ENCODE data around the gene CRKL. TPM values are rescaled to one million over a fixed set of nuclear protein-coding genes. Genes with fewer than 3 reads are reported as not detected.

Gene CRKL
- polyA plus RNA-seq, 5 donors = 57.1 to 68.3 (median 60.3) TPM

GRCh38 chr22:20994902-20995241 is 77.7 kb downstream of the CRKL start:
- DNase-seq = no peak

GRCh38 chr22:20995329-20996030 is 78.3 kb downstream of the CRKL start:
- no peak for DNase-seq

GRCh38 chr22:20996031-20996410 is 78.8 kb downstream of the CRKL start:
- no peak for DNase-seq

- no peak for DNase-seq
Observed at GRCh38 chr22:20996598-20997535, 79.7 kb downstream of the CRKL start.

- no peak for DNase-seq
Observed at GRCh38 chr22:20997536-20998257, 80.5 kb downstream of the CRKL start.

- no peak for DNase-seq
Observed at GRCh38 chr22:20998411-20999336, 81.5 kb downstream of the CRKL start.

GRCh38 chr22:20999350-21000206 is 82.4 kb downstream of the CRKL start:
- no peak for DNase-seq

- DNase-seq = no peak
Observed at GRCh38 chr22:21000207-21000986, 83.2 kb downstream of the CRKL start.

- DNase-seq = no peak
Observed at GRCh38 chr22:21000987-21001600, 83.9 kb downstream of the CRKL start.

- DNase-seq = peak; percentile 97 to 99
Observed at GRCh38 chr22:21001601-21002325, 84.6 kb downstream of the CRKL start, which contains the start of gene THAP7. TSS of gene THAP7 (minus strand) at chr22:21002118. CDS start at chr22:21001911, 207 bp downstream.

Other genes with a start within 250 kb of the CRKL start
- gene SERPIND1, start 143.3 kb upstream of the CRKL start, polyA plus RNA-seq (ENCODE audit: insufficient read depth in 1 of 5, insufficient read length in 5 of 5, low replicate concordance in 1 of 5) = 1 to 10 TPM in 1 of 5 donors, under 1 TPM in 4; 0.08 to 2.4 (median 0.20) TPM
- 10 to 100 TPM; 46.5 to 73.7 (median 72.2) TPM for gene PI4KA, start 58.6 kb upstream of the CRKL start, polyA plus RNA-seq (ENCODE audit: insufficient read depth in 1 of 5, insufficient read length in 5 of 5, low replicate concordance in 1 of 5)
- gene SNAP29, start 58.4 kb upstream of the CRKL start, polyA plus RNA-seq (ENCODE audit: insufficient read depth in 1 of 5, insufficient read length in 5 of 5, low replicate concordance in 1 of 5) = 10 to 100 TPM; 27.8 to 39.9 (median 28.8) TPM
- 1 to 10 TPM in 1 of 5 donors, under 1 TPM in 4; 0.50 to 1.1 (median 0.76) TPM for gene AIFM3, start 49.8 kb downstream of the CRKL start, polyA plus RNA-seq (ENCODE audit: insufficient read depth in 1 of 5, insufficient read length in 5 of 5, low replicate concordance in 1 of 5)
- gene LZTR1, start 64.9 kb downstream of the CRKL start, polyA plus RNA-seq (ENCODE audit: insufficient read depth in 1 of 5, insufficient read length in 5 of 5, low replicate concordance in 1 of 5) = 10 to 100 TPM; 43.4 to 67.5 (median 55.6) TPM
- gene THAP7, start 84.7 kb downstream of the CRKL start, polyA plus RNA-seq (ENCODE audit: insufficient read depth in 1 of 5, insufficient read length in 5 of 5, low replicate concordance in 1 of 5) = 10 to 100 TPM; 14.7 to 30.0 (median 19.2) TPM
- gene P2RX6, start 97.8 kb downstream of the CRKL start, polyA plus RNA-seq (ENCODE audit: insufficient read depth in 1 of 5, insufficient read length in 5 of 5, low replicate concordance in 1 of 5) = 1 to 10 TPM in 4 of 5 donors, under 1 TPM in 1; 0.95 to 3.4 (median 1.8) TPM
- under 1 TPM; 0.18 to 0.78 (median 0.46) TPM for gene SLC7A4, start 115.2 kb downstream of the CRKL start, polyA plus RNA-seq (ENCODE audit: insufficient read depth in 1 of 5, insufficient read length in 5 of 5, low replicate concordance in 1 of 5)
- 1 to 10 TPM in 4 of 5 donors, under 1 TPM in 1; 0.25 to 2.4 (median 1.4) TPM for gene LRRC74B, start 128.5 kb downstream of the CRKL start, polyA plus RNA-seq (ENCODE audit: insufficient read depth in 1 of 5, insufficient read length in 5 of 5, low replicate concordance in 1 of 5)